ENCODE results near the gene TRPT1.

Gene TRPT1

DNA sequence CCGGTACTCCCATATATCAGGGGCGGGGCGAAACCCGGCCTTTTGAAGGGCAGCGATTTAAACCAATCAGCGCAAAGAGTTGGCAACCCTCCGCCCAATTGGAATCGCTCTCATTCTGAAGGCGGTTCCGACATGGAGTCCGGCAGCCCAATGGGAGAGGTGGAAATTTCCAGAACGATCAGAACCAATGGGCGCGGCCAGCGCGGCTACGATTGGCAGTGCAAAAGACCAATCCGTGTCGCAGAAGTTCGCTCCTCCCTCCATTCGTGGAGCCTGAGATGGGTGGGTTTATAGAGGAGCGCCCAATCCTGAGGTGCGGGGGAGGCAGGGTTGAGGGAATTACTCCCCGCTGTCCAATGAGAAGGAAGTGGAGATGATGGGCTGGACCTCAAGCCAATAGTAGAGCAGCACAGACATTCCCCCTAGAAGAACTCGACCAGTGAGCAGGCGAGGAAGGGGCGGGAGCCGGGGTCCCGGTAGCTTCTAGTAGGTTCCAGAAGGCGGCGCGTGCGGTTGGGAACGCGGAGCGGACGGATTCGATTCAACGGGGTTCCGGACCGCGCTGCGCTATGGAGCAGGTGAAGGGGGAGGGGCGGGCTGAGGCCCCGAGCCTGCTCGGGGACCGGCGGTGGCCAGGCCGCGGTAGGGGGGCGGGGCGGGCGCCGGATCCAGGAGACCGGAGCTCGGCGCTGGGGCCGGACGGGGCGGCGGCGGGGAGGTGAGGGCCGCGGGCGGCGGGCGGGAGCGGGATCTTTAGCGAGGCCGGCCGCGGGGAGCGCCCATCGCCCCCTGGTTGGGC, 40.1 kb downstream of the TRPT1 start, which contains the start of gene STIP1:
TSS of gene STIP1 (plus strand) at position 479 of the 799 bp plus-strand sequence. CDS start at position 570, 91 bp downstream.
- intact Hi-C loops (cut with micrococcal nuclease): no loop called here
- Mint-ChIP-seq H3K27ac (no peak within 1 kb of the TSS), H3K4me3 (no peak within 1 kb of the TSS), H3K36me3 (ENCODE audit: low read depth) (peaks cover 38% of the 10 kb centered on the region), H3K9me3 (no peaks in the 10 kb centered on the region), H3K4me1 (ENCODE audit: low read depth) (peaks cover 48% of the 10 kb centered on the region), H3K27me3 (no peaks in the 10 kb centered on the region)

DNA sequence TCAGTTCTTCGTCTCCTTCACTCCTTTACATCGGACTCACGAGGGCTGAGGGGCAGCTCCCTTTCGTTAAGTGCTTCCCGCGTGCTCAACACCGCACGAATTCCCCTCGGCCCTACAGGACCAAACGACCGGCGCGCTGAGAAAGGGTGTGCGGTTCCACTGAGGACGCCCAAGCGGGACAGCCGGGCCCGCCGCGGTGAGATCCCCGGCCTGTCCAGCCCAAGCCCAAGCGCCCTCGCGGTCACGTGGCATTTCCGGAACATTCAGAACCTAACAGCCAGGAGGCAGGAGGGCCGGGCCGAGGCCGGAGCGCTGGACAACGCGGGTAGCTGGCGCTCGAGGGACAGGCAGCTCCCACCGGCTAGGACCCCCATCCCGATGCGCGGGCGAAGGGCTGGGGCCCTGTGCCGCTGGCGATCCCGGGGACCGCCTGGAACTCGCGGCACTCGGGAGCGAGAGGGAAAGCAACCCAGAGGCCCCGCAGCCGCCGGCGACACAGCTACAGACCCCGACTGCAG, 40.8 kb downstream of the TRPT1 start:
- Mint-ChIP-seq H3K4me1 (ENCODE audit: low read depth) (peaks cover 49% of the 10 kb centered on the region), H3K4me3 (no peak overlapping the region), H3K36me3 (ENCODE audit: low read depth) (peaks cover 32% of the 10 kb centered on the region), H3K27me3 (no peaks in the 10 kb centered on the region), H3K27ac (no peak overlapping the region), H3K9me3 (no peaks in the 10 kb centered on the region)
- intact Hi-C loops (cut with micrococcal nuclease): no loop called here

DNA sequence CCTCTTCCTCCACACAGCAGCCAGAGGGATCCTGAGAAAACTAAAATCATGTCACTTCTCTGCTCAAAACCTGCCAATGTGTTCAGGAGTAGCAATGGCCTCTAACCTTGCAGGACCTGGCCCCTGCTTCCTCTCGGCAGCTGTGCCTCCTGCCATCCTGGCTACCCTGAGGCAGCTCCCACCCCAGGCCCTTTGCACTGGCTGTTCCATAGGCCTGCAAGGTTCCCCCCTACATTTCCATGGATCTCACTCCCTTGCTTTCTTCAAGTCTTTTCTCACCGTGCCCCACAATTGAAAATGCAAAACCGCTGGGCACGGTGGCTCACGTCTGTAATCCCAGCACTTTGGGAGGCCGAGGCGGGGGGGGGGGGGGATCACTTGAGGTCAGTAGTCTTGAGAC, 42.1 kb downstream of the TRPT1 start:
- peaks cover 44% of the 10 kb centered on the region for H3K4me1 Mint-ChIP-seq (ENCODE audit: low read depth)
- no peaks in the 10 kb centered on the region for H3K9me3 Mint-ChIP-seq
- intact Hi-C loops (cut with micrococcal nuclease): no loop called here
- no peak overlapping the region for H3K4me3 Mint-ChIP-seq
- no peak overlapping the region for H3K27ac Mint-ChIP-seq
- peaks cover 21% of the 10 kb centered on the region for H3K36me3 Mint-ChIP-seq (ENCODE audit: low read depth)
- H3K27me3 Mint-ChIP-seq: no peaks in the 10 kb centered on the region

DNA sequence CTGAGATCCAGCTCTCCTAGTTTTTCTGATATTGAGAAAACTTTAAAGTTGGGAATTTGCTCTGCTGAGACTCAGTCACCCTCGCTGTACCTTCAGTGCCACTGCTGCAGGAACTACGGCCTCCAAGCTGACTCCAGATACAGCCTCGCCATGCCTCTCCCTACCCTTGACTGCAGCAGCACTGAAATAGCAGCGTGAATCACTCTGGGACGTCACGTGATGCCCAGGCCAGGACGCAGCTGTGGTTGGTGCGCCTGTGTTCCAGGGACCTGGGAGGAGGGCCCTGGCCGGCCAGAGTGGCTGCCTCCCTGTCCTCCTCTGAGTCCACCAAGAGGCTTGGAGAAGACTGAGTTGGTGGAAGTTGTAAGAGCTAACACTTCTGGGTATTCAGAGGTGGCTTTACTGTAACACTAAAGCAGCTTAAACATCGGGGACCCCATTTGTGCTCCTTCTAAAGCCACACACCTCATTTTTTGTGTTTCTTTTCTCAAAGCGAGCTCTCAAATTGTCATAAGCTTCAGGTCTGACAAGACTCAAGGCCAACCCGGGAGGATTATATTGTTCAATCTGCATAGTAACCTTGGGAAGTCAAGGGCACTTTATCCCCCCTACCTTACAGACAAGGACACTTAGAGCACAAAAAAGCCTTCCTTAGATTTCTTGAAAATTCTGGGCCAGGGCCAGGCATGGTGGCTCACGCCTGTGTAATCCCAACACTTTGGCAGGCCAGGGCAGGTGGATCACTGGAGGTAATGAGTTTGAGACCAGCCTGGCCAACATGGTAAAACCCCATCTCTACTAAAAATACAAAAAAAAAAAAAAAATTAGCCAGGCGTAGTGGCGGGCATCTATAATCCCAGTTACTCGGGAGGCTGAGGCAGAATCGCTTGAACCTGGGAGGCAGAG, 44.2 kb downstream of the TRPT1 start:
- H3K4me3 Mint-ChIP-seq: peak overlapping the region; percentile 28
- H3K4me1 Mint-ChIP-seq (ENCODE audit: low read depth): peaks cover 57% of the 10 kb centered on the region

DNA sequence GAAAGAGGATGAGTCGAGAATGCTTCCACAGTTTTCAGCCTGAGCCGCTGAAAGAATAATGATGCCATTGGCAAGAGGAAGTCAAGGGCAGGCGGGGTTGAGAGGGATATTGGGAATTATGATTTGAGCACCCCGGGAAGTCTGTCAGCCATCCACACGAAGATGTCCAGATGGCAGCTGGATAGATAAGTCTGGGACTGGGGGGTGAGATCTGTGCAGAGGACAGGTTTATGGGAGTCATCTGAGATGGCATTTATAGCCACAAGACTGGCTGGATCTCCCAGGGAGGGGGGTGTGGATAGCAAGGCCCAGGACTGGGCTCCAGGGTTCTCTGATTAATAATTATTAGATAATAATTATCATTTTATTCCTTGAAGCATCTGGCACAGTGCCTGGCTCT, 45.1 kb downstream of the TRPT1 start:
- H3K27ac Mint-ChIP-seq: no peak overlapping the region
- intact Hi-C loops (cut with micrococcal nuclease): no loop called here
- peaks cover 57% of the 10 kb centered on the region for H3K4me1 Mint-ChIP-seq (ENCODE audit: low read depth)

More for the DNA sequence above, 44.2 kb downstream of the TRPT1 start:
- Mint-ChIP-seq H3K9me3 (no peaks in the 10 kb centered on the region), H3K27ac (peak overlapping the region; percentile 63), H3K36me3 (ENCODE audit: low read depth) (peaks cover 12% of the 10 kb centered on the region), H3K27me3 (peaks cover 3% of the 10 kb centered on the region)
- intact Hi-C loops (cut with micrococcal nuclease): no loop called here

DNA sequence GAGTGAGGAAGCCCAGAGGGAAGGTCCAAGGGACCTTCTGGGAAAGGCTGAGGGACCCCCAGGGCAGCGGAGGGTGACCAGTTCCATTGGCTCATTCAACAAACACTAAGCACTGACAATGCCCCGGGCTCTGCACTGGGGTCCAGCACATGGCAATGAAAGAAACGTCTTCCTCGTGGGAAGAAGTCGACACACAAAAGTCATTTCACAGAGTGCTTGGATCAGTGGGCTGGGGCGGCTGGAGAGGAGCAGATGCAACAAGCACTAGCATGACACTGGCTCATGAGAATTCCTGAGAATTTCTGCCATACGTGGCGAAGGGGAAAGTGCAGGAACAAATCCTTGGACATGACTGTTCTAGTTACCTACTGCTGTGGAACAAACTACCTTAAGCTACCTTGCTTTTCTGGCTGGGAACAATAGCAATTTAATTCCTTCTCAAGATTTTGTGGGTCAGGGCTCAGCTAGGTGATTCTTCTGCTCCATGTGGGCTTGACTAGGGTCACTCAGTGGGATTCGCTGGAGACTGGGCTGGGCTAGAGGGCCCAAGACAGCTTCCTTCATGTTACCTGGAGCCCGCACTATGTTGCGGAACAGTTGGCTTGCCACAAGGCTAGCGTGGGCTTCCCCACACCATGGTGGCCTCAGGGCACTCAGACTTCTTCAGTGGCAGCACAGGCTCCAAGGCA, 46.9 kb downstream of the TRPT1 start:
- intact Hi-C loops (cut with micrococcal nuclease): no loop called here
- Mint-ChIP-seq H3K27me3 (peaks cover 6% of the 10 kb centered on the region), H3K9me3 (peaks cover 3% of the 10 kb centered on the region), H3K36me3 (ENCODE audit: low read depth) (no peaks in the 10 kb centered on the region), H3K4me1 (ENCODE audit: low read depth) (peaks cover 47% of the 10 kb centered on the region), H3K4me3 (no peak overlapping the region), H3K27ac (no peak overlapping the region)

More for the DNA sequence above, 45.1 kb downstream of the TRPT1 start:
- Mint-ChIP-seq H3K36me3 (ENCODE audit: low read depth) (peaks cover 8% of the 10 kb centered on the region), H3K4me3 (no peak overlapping the region), H3K9me3 (no peaks in the 10 kb centered on the region), H3K27me3 (peaks cover 5% of the 10 kb centered on the region)

DNA sequence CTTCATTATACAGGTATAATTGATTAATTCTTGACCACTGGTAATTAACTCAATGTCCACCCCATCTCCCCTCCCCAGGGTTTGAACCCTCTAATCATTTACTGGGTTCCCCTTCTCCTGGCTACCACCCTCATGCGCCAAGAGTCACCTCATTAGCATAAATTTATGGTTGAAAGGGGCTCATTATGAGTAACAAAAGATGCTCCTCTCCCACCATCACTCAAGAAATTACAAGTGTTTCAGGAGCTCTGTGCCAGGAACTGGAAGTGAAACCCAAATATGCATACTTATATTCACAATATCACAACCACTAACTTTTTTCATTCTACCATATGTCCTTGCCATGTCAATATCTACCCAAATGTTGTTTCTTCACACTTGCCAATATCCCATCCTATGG, 47.8 kb downstream of the TRPT1 start:
- H3K27me3 Mint-ChIP-seq: peaks cover 7% of the 10 kb centered on the region
- H3K9me3 Mint-ChIP-seq: peaks cover 8% of the 10 kb centered on the region
- intact Hi-C loops (cut with micrococcal nuclease): no loop called here
- no peak overlapping the region for H3K27ac Mint-ChIP-seq
- H3K4me3 Mint-ChIP-seq: no peak overlapping the region
- H3K4me1 Mint-ChIP-seq (ENCODE audit: low read depth): peaks cover 38% of the 10 kb centered on the region
- no peaks in the 10 kb centered on the region for H3K36me3 Mint-ChIP-seq (ENCODE audit: low read depth)

DNA sequence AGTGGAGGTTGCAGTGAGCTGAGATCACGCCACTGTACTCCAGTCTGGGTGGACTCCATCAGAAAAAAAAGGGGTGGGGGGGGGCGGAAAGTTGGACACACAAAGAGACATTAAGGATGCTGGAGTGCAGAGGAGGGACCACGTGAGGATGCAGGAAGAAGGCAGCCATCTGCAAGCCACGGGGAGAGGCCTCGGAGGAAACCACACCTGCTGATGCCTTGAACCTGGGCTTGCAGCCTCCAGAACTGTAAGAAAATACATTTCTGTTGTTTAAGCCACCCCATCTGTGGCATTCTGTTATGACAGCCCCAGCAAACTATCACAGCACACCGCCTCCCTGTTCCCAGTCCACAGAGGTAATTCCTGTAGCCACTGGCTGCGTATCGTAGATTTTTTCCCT, 49.2 kb downstream of the TRPT1 start:
- Mint-ChIP-seq H3K4me1 (ENCODE audit: low read depth) (peaks cover 28% of the 10 kb centered on the region), H3K9me3 (peaks cover 8% of the 10 kb centered on the region), H3K27ac (no peak overlapping the region), H3K4me3 (no peak overlapping the region), H3K27me3 (peaks cover 7% of the 10 kb centered on the region), H3K36me3 (ENCODE audit: low read depth) (no peaks in the 10 kb centered on the region)
- intact Hi-C loops (cut with micrococcal nuclease): no loop called here

All from dendritic cell treated with granulocyte-macrophage colony-stimulating factor and Interleukin-4, amounts not matched to agents 40 ng/mL and 50 ng/mL, for 4 days (primary cell).